Testis (tissue), 2 donors: ENCODE data around the gene TTC21B.

Experiments
- POLR2A ChIP-seq: fragments of 450-650 bp; IDR thresholded peaks from one replicate; pipeline ENCODE4 v1.6.1; 2017; ENCODE audit warnings: antibody characterized with exemption, mild to moderate bottlenecking, moderate library complexity
- TF ChIP-seq, protein P1 (sequence below), 3 experiments: fragments of 450-650 bp in 2 of 3; fragments of 200-600 bp in 1 of 3; sonication (generic) in 1 of 3; IDR thresholded peaks; one replicate each; pipeline ENCODE4 v1.5.1; 2016 to 2019; ENCODE audit warnings: antibody characterized with exemption in 3 of 3, mild to moderate bottlenecking in 2 of 3, moderate library complexity in 1 of 3

- TF ChIP-seq, protein P1, sequence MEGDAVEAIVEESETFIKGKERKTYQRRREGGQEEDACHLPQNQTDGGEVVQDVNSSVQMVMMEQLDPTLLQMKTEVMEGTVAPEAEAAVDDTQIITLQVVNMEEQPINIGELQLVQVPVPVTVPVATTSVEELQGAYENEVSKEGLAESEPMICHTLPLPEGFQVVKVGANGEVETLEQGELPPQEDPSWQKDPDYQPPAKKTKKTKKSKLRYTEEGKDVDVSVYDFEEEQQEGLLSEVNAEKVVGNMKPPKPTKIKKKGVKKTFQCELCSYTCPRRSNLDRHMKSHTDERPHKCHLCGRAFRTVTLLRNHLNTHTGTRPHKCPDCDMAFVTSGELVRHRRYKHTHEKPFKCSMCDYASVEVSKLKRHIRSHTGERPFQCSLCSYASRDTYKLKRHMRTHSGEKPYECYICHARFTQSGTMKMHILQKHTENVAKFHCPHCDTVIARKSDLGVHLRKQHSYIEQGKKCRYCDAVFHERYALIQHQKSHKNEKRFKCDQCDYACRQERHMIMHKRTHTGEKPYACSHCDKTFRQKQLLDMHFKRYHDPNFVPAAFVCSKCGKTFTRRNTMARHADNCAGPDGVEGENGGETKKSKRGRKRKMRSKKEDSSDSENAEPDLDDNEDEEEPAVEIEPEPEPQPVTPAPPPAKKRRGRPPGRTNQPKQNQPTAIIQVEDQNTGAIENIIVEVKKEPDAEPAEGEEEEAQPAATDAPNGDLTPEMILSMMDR (IDR thresholded peaks at IDR 0.05): no peak
- no peak for TF ChIP-seq POLR2A
Measured at GRCh38 chr2:165941827-165942226, 11.7 kb downstream of the TTC21B start.
